Memory B cell (primary cell): Measurements from ENCODE around the gene PJA2.
A peak's percentile ranks its signal among the peaks of the same experiment; 100 is the strongest.
"Not testable (repeated sequence)": the region's sequence is repeated elsewhere in the genome, so short reads cannot be mapped to it uniquely, and the experiment has no call there.

ENCODE experiments used
- ATAC-seq: fragments of 150-1000 bp; cut with Tn5 transposase; 2 replicates; pipeline ENCODE4 v1.10.0; 2021; ENCODE audit warnings: low read depth, mild to moderate bottlenecking, moderate library complexity
- DNase-seq, 2 donors: peaks; one replicate each; pipeline ENCODE4 v3.0.0; 2022; ENCODE audit warnings: low spot score in 2 of 2
- H3K27ac Mint-ChIP-seq: one replicate; pipeline ENCODE4 v1.8.0; 2022; ENCODE audit warnings: mild to moderate bottlenecking, moderate library complexity, mixed read lengths
- H3K27me3 Mint-ChIP-seq: one replicate; pipeline ENCODE4 v1.8.0; 2022; ENCODE audit warnings: mixed read lengths
- H3K36me3 Mint-ChIP-seq: one replicate; pipeline ENCODE4 v1.8.0; 2022; ENCODE audit warnings: mild to moderate bottlenecking, mixed read lengths
- H3K4me1 Mint-ChIP-seq: one replicate; pipeline ENCODE4 v1.8.0; 2022; ENCODE audit warnings: mixed read lengths
- H3K4me3 Mint-ChIP-seq: one replicate; pipeline ENCODE4 v1.8.0; 2022; ENCODE audit warnings: mild to moderate bottlenecking, moderate library complexity, mixed read lengths
- H3K9me3 Mint-ChIP-seq: one replicate; pipeline ENCODE4 v1.8.0; 2022; ENCODE audit warnings: mixed read lengths

The PJA2 gene, protein sequence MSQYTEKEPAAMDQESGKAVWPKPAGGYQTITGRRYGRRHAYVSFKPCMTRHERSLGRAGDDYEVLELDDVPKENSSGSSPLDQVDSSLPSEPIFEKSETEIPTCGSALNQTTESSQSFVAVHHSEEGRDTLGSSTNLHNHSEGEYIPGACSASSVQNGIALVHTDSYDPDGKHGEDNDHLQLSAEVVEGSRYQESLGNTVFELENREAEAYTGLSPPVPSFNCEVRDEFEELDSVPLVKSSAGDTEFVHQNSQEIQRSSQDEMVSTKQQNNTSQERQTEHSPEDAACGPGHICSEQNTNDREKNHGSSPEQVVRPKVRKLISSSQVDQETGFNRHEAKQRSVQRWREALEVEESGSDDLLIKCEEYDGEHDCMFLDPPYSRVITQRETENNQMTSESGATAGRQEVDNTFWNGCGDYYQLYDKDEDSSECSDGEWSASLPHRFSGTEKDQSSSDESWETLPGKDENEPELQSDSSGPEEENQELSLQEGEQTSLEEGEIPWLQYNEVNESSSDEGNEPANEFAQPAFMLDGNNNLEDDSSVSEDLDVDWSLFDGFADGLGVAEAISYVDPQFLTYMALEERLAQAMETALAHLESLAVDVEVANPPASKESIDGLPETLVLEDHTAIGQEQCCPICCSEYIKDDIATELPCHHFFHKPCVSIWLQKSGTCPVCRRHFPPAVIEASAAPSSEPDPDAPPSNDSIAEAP

DNA sequence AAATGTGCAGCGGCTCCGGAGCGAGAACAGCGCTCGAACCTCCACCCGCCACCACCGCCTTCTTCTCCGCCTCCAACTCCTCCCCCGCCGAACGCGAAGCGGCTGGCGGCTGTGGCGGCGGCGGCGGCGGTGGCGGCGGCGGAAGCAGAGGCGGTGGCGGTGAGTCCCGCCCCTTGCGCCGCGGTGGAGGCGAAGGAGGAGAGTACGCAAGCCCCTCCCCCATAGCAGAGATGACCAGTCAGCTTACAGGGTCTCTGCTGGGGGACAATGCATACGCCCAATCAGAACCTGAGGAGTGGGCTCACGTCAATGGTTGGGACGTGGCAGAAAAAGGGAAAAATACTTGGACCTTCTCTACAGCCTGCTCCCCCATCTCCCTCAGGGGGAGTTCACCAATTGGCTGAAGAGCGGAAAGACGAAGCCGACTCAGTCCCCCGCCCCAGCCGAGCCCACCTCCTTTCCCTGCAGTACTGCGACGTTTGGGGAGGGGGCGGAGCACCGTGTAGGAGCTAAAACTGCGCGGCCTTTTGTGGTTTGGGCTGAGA is at the start of gene PJA2:
PJA2 (minus strand) TSS at position 131 of the 545 bp plus-strand sequence. CDS start 26,541 bp downstream, outside the sequence.
- H3K27me3 Mint-ChIP-seq: no peaks in the 10 kb centered on the region
- peaks cover 6% of the 10 kb centered on the region for H3K36me3 Mint-ChIP-seq
- peak within 1 kb of the TSS; percentile 96 for H3K4me3 Mint-ChIP-seq
- peak within 1 kb of the TSS; percentile 98 for H3K27ac Mint-ChIP-seq
- peak; percentile 77 for ATAC-seq
- DNase-seq: peak; percentile 95 to 98
- H3K4me1 Mint-ChIP-seq: peaks cover 21% of the 10 kb centered on the region
- peaks cover 2% of the 10 kb centered on the region for H3K9me3 Mint-ChIP-seq

DNA sequence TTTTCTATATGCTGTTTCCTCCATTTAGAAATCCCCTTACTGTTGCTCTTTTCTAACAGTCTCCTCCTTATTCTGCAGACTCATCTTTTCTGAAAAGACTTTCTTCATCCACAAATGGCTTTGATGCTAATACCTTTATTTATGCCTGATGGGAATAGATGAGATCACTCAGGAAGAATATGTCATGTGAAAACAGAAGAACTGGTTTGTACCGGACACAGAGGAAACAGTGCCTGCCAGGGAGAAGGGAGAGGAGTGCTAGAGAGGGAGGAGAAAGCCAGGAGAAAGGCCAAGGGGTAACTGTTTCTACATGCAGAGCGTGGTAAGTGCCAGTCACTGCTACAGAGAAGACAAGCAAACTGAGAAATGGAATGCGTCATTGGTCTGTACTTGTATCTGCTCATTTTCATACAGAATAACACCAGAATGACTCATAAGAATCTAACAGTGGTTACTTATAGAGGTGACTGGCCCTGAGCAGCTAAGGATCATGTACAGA is 45.9 kb upstream of the PJA2 start:
- ATAC-seq: no peak
- no peak for DNase-seq
- H3K9me3 Mint-ChIP-seq: no peaks in the 10 kb centered on the region
- H3K4me1 Mint-ChIP-seq: peaks cover 3% of the 10 kb centered on the region
- H3K27ac Mint-ChIP-seq: no peak overlapping the region
- H3K4me3 Mint-ChIP-seq: no peak overlapping the region
- H3K36me3 Mint-ChIP-seq: no peaks in the 10 kb centered on the region
- peaks cover 11% of the 10 kb centered on the region for H3K27me3 Mint-ChIP-seq

DNA sequence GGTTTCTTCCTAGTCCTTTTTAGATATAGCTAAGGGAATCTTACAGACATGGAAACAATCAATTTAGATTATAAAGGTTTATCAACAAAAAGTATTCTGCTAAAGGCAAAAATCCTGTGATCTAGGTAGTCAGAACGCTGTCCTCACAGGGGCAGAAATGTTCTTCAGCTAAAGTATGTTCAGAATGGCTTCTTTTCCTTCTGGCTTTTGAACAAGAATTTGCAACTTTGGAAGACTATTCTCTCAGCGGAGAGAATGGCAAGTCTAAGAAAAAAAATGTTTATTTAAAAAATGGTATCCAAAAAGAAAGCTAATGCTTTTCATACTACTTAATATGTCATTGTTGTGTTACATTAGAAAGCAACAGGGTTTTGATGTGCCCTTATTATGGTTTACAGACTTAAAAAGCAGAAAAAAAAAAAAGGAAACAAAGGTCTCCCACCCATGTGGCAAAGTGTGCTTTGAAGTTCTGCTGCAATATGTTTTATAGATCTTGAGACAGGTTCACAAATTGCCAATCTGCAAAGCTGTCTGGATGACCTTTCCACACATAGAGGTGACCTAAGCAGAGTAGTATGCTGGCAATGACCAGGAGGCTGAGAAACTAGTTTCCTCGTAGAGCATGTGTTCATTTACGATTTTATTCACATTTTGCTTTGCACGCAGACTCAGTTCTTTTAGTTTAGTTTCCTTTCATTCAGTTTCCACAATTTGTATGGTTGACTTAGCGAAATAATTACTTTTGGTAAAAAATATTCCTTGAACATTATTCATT is 45.1 kb upstream of the PJA2 start:
- H3K27ac Mint-ChIP-seq: no peak overlapping the region
- ATAC-seq (no peak), DNase-seq (no peak)
- H3K4me3 Mint-ChIP-seq: no peak overlapping the region
- no peaks in the 10 kb centered on the region for H3K36me3 Mint-ChIP-seq
- peaks cover 3% of the 10 kb centered on the region for H3K4me1 Mint-ChIP-seq
- peaks cover 11% of the 10 kb centered on the region for H3K27me3 Mint-ChIP-seq
- H3K9me3 Mint-ChIP-seq: no peaks in the 10 kb centered on the region

DNA sequence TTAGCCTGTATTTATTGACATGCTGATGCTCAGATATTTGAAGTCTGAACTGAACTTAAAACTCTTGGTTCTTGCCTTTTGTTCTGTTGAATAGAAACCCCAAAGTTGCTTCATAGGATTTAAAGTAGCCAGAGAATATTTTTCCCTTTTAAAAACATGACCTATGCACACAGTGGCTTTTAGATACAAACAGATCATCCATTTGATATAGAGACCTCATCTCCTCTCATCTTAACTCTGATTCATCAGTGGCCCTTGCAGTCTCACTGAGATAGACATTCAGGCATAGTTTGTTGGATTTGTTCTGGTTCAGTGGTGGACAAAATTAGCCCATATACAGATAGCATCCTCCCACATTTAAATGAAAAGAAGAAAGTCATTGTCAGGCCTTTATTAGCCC is 43.5 kb upstream of the PJA2 start:
- H3K36me3 Mint-ChIP-seq: no peaks in the 10 kb centered on the region
- no peak overlapping the region for H3K27ac Mint-ChIP-seq
- ATAC-seq: no peak
- no peak for DNase-seq
- no peak overlapping the region for H3K4me3 Mint-ChIP-seq
- peaks cover 3% of the 10 kb centered on the region for H3K4me1 Mint-ChIP-seq
- peaks cover 10% of the 10 kb centered on the region for H3K27me3 Mint-ChIP-seq
- H3K9me3 Mint-ChIP-seq: no peaks in the 10 kb centered on the region

DNA sequence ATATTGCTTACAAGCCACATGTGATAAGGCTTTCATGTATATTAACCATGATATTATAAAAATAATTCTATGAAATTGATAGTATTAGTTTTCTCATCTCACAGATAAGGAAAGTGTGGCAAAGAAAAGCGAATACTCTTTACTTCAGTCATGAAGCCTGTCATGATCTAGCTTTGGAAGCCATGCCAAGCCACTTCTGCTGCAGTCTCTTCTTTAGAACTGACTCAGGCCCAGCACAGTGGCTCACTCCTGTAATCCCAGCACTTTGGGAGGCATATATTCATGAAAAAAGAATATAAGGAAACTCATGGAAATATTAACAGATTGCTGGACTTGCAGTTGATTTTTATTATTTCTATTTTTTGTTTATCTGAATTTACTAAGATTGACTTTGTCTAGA is 42.9 kb upstream of the PJA2 start:
- no peak overlapping the region for H3K27ac Mint-ChIP-seq
- H3K4me1 Mint-ChIP-seq: peaks cover 3% of the 10 kb centered on the region
- DNase-seq: no peak
- no peak for ATAC-seq
- peaks cover 10% of the 10 kb centered on the region for H3K27me3 Mint-ChIP-seq
- H3K36me3 Mint-ChIP-seq: no peaks in the 10 kb centered on the region
- H3K4me3 Mint-ChIP-seq: no peak overlapping the region
- H3K9me3 Mint-ChIP-seq: no peaks in the 10 kb centered on the region

DNA sequence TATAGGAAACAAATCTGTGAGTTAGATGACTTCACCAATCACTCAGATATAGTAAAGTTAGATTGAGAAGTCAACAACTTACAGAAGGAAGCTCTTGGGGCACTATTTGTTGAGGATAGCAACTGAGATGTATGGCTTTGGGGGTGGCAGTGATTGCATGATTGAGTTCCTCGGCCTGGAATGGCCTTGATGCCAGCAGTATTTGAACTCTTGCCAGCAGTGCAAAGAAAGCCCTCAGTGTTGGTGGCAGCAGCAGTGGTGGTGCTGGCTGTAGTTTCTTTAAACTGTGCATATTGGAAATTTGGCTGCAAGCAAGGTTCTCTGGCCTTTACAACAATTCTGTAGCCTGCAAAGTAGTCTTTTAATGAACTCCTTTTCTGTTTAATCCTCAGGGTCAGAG is 41.4 kb upstream of the PJA2 start:
- Mint-ChIP-seq H3K4me1 (peaks cover 3% of the 10 kb centered on the region), H3K27me3 (peaks cover 8% of the 10 kb centered on the region), H3K27ac (no peak overlapping the region), H3K36me3 (no peaks in the 10 kb centered on the region), H3K9me3 (no peaks in the 10 kb centered on the region), H3K4me3 (no peak overlapping the region)
- no peak for DNase-seq
- ATAC-seq: no peak

DNA sequence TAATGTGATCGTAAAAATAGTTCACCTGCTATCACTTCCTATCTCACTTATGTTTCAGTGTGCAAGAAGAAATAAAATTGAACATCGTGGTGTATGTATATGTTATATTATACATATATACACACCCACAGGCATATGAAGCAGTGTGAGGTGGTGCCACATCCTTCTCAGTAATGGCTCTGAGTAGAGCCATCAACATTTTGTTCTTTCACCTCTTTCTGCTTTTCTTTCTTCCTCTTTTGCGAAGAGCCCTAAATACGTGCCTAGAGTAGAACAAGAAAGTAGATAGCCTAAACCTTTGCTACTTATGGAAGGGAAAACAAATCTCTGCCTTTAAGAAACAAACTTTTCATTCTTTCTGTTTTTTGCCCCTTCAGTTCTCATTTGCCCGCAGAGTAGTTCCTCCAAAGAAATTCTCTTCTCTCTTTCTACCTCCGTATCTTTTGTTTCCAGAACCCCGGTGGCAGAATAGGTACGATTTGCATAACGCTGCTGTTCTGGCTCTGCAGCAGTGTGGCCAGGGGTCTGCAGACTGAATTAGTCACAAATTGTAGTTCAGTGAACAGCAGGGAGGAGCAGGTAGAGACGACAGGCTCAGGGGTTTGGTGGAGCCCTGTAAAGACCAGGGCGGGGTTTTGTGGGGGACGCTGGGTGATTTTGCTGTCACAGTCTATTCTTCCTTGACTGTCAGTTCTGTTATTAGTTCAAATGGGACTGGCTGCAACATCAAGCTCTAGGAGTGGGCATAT is 40.5 kb upstream of the PJA2 start:
- Mint-ChIP-seq H3K4me1 (no peaks in the 10 kb centered on the region), H3K9me3 (no peaks in the 10 kb centered on the region), H3K36me3 (no peaks in the 10 kb centered on the region), H3K4me3 (peak overlapping the region; percentile 75), H3K27me3 (peaks cover 5% of the 10 kb centered on the region), H3K27ac (no peak overlapping the region)
- DNase-seq: no peak
- ATAC-seq: peak; percentile 74

DNA sequence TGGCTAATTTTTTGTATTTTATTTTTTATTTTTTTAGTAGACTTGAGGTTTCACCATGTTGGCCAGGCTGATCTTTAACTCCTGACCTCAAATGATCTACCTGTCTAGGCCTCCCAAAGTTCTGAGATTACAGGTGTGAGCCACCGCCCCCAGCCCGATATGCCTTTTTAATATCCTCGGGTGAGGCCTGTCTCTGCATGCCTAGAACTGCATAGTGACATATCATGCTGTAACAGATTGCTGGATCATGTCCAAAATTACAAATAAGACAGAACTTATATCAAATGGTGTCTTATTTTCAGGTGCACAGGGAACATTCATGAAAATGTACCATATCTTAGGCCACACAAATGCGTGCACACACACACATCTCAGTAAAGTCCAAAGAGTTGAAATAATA is 39.1 kb upstream of the PJA2 start:
- Mint-ChIP-seq H3K27ac (no peak overlapping the region), H3K27me3 (peaks cover under 1% of the 10 kb centered on the region), H3K36me3 (no peaks in the 10 kb centered on the region), H3K9me3 (no peaks in the 10 kb centered on the region), H3K4me1 (no peaks in the 10 kb centered on the region), H3K4me3 (no peak overlapping the region)
- ATAC-seq: no peak
- no peak for DNase-seq

DNA sequence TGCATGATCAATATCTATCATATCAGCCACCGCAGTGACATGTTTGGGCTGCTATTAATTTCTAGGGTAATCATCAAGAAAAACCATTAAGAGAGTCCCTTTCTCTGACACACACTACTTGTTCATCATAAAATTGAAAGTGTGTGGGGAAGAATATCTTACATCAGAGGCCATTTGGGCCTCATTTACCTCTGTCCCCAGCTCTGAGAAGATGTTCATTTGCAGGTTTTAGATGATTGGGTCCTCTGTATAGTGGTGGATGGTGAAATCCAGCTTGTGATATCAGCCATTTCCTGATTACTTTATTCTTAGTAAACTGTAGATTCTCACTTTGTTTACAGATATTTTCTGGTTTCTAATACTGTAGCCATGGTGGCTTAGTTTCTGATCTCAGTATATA is 29.8 kb upstream of the PJA2 start:
- peak overlapping the region; percentile 24 for H3K27ac Mint-ChIP-seq
- no peak overlapping the region for H3K4me3 Mint-ChIP-seq
- no peak for DNase-seq
- H3K9me3 Mint-ChIP-seq: no peaks in the 10 kb centered on the region
- no peaks in the 10 kb centered on the region for H3K4me1 Mint-ChIP-seq
- no peak for ATAC-seq
- no peaks in the 10 kb centered on the region for H3K27me3 Mint-ChIP-seq
- H3K36me3 Mint-ChIP-seq: no peaks in the 10 kb centered on the region

DNA sequence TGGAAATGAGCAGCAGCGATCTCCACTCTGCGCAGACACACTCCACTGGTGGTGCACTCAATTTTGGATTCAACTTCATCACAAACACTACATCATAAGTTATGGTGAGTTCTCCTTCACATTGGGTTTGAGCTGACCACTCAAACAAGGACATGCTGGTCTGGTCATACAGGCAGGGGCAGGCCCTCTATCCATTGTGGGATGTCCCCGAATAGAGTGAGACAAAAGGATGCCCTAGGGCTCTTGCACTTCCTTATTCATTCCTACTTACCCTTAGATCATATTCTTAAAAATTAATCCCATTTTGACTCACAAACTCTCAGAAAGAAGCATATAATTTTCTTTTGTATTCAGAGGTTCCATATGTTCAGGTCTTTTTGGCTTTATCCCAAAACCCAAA is 16.3 kb upstream of the PJA2 start:
- Mint-ChIP-seq H3K36me3 (no peaks in the 10 kb centered on the region), H3K27ac (no peak overlapping the region), H3K4me1 (no peaks in the 10 kb centered on the region), H3K4me3 (no peak overlapping the region), H3K9me3 (peaks cover 1% of the 10 kb centered on the region), H3K27me3 (peaks cover 24% of the 10 kb centered on the region)
- DNase-seq: no peak
- ATAC-seq: no peak

DNA sequence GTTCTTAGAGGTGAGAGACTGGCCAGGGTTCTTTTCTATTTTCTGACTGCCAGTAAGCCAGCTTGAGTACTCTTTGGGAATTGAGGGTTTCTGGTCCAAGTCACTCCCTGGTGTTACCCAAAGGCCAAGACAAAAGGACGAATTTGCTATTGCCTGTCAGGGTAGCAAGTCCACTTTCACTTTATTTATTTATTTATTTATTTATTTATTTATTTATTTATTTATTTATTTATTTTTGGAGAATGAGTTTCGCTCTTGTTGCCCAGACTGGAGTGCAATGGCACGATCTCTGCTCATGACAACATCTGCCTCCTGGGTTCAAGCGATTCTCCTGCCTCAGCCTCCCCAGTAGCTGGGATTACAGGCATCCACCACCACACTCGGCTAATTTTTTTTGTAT is 15.7 kb upstream of the PJA2 start:
- not testable (repeated sequence) for H3K4me3 Mint-ChIP-seq, H3K4me1 Mint-ChIP-seq, DNase-seq, H3K27ac Mint-ChIP-seq, H3K9me3 Mint-ChIP-seq, ATAC-seq, H3K36me3 Mint-ChIP-seq
- H3K27me3 Mint-ChIP-seq: peaks cover 24% of the 10 kb centered on the region

DNA sequence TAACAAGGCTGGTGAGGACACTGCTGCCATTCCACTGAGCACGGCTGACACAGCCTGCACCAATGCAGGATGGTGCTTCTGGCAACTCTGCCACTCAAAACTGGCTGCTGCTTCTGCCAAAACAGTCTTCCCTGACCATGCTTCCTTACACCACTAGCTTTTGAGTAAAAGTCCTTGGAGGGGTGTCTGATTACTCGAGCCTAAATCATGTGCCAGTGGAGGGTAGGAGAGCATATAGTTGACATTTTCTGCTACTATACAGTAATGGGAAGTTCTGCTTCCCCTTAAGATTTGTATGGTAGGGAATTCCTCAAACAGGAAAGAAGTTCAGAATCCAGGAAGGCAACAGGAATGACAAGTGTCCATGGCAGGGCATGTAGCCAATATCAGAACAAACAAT is 12.2 kb upstream of the PJA2 start:
- ATAC-seq: no peak

DNA sequence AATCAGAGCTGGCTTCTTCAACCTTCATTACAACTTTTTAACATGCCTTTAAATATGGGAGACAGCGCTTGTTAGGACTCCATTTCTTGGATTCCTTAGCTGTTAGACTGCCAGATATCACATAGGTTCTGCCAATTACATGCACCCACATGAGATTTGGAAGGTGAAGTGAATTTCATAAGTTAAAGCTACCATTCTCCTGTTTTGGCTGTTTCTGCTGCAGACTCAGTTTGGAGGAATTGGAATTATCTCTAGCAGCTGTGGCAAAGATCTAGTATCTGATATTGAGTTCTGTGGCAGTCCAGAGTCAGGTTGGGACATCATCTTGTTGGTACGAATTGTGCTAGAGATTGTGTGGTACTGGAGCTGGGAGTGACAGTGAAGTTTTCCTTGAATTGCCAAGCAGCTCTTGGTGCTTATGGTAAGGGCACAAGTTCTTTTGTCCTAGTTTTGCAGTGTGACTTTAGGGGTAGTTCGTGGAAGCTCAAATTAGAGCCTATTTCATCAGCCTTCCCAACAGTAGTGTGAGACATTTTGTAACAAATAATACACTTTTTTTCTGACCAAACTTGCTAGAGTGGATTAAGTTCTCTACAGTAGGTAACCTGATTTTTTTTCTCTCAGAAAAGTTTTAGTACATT is 9.1 kb upstream of the PJA2 start:
- Mint-ChIP-seq H3K9me3 (peaks cover 2% of the 10 kb centered on the region), H3K27ac (no peak overlapping the region), H3K36me3 (peaks cover 5% of the 10 kb centered on the region), H3K4me1 (no peaks in the 10 kb centered on the region), H3K4me3 (no peak overlapping the region), H3K27me3 (peaks cover 4% of the 10 kb centered on the region)
- DNase-seq: no peak
- ATAC-seq: no peak

More for the DNA sequence above, 12.2 kb upstream of the PJA2 start:
- no peak overlapping the region for H3K4me3 Mint-ChIP-seq
- no peak overlapping the region for H3K27ac Mint-ChIP-seq
- no peak for DNase-seq
- H3K36me3 Mint-ChIP-seq: no peaks in the 10 kb centered on the region
- peaks cover 15% of the 10 kb centered on the region for H3K27me3 Mint-ChIP-seq
- H3K4me1 Mint-ChIP-seq: no peaks in the 10 kb centered on the region
- H3K9me3 Mint-ChIP-seq: peaks cover 1% of the 10 kb centered on the region
